CD4-positive, alpha-beta T cell treated with Interleukin-1 beta for 1 hour (primary cell): ENCODE data around the gene SLC25A41.
"Not testable (repeated sequence)": the region's sequence is repeated elsewhere in the genome, so short reads cannot be mapped to it uniquely, and the experiment has no call there.

Source experiments
- DNase-seq, 2 donors: peaks; one replicate each; pipeline ENCODE4 v3.0.0-alpha.2; 2020 to 2022

The SLC25A41 gene

DNA sequence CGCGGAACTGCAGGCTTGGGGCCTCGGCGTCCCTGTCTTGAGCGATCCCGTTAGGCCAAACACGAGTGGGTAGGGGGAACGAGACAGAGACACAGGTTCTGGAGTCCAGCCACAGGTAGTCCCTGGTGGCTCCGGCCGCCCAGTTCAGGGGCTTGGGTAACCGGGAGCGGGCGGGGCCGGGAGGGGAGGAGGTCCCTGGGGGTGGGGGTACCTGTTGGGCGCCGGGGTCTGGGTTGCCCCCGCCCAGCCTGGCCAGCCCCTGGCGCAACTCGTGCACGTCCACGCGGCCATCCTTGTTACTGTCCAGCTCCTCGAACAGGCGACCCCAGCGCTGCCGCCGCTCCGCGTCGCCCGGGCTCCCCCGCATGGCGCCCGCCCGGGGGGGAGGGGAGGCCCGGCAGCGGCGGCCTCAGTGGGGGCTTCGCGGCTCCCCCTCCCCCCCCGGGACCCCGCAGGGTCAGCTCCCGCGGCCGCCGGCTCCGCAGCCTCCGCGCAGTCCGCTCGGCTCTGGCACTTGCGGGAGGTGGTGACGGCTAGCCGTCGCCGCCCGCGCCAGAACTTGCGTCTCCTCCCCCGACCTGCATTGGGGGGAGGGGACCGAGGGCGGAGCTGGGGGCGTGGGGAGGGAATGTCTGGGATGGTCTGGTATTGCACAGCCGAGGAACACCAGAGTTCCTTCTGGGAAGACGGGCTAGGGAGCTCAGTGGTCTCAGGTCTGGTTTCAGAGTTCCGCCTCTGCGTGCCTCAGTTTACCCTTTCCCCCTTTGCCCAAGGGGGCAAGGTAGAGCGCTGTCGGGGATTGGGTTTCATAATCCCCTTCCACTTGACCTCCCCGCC lies 25.9 kb upstream of the SLC25A41 start, which contains the start of gene SLC25A23:
Gene SLC25A23 (minus strand): TSS at position 531 of the 837 bp plus-strand sequence. CDS start 164 bp downstream, at position 367.
- DNase-seq, result peak; percentile 61 to 65

DNA sequence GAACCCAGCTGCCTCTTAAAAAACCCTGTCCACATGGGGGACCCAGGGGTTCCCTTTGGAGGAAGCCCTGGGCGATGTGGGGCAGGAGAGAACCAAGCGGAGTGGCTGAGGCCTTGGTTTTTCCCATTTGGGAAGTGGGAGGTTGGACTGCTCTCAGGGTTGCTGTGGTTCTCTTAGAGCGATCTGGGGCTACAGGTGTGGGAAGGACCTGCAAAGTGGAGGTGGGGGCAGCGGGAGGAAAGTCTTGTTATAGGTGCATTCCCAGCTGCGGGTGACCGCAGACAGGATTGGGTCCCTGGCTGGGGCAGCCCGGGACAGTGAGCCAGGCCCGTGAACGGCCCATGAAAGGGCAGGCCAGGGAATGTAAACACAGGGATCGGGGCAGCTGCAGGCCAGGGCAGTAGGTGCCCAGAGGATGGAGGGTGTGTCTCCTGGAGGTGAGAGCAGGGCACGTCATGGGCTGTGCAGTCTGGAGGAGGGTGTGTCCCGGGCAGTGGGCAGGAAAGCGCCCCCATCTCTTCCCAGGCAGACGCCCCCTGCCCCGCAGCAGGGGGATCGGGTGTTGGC lies 25.2 kb upstream of the SLC25A41 start:
- no peak for DNase-seq

DNA sequence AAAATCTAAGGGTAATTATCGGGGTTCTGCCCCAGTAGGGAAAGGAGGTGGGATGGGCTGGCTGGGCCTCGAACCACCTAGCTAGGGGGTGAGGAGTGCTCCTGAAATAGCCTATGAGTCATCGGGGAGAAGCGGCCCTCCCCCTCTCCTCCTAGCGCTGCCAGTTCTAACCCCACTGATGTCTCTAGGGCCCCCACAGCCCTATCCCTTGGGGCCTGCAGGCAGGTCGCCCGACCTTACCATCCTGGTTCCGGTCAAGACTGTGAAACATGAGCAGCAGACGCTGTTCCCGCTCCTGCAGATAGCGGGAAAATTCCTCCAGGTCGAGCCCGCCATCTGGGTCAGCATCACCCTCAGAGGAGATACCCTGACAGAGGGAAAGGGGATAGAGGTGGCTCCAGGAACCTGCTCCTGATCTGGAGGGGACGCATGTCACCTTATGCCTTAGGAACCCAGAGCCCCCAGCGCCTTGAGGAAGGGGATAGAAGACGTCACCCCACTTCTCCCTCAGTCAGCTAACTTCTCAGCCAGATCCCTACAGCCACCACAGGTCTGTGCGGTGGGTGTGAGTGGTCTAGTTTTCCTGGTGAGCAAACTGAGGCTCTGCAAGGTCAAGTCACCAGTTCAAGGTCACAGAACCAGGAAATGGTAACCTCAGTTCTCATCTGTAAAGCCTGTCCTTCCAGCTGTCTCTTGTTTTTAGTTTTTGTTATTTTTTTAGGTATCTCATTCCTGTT lies 24.6 kb upstream of the SLC25A41 start:
- DNase-seq, result no peak

DNA sequence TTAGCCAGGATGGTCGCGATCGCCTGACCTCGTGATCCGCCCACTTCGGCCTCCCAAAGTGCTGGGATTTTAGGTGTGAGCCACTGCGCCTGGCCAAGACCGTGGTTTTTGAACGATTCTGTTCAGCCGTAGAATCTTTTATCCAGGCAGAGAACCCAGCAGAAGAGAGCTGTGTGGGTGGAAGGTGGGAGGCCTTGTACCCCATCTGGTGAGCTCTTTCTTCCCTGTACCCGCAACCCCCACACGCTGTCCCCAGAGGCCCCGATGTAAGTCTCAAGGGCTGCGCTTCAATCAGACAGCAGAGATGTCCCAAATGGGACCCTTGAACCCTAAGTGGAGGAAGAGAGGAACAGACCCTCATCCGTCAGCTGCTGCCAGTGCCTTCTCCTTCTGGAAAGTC lies 22.4 kb upstream of the SLC25A41 start:
- DNase-seq, result no peak

DNA sequence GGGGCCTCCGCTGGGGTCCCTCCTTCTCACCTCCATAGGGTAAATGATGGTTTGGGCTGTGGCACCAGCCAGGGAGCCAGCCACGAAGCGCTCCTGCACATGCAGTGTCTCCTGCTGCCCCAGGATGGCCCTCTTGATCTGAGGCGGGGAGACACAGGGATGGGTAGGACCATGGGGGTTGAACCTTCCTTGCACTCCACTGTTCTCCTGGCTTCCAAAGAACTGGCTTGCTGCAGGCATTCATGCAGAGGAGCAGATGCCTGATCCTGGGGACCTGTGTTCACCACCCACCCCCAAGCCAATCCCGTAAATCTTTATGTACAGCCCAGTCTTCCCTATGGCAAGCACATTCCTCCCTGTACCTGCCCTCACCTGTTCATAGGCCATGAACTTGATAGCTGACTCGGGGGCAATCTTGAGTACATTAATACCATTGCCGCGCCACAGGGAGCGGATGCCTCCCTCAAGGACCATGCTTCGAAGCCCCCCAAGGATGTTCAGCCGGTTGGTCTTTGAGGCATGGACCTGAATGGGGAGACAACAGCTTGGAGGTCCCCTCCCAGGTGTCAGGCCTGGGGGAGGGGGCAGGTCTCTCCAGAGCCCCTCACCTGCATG lies 20.5 kb upstream of the SLC25A41 start:
- DNase-seq, result no peak

DNA sequence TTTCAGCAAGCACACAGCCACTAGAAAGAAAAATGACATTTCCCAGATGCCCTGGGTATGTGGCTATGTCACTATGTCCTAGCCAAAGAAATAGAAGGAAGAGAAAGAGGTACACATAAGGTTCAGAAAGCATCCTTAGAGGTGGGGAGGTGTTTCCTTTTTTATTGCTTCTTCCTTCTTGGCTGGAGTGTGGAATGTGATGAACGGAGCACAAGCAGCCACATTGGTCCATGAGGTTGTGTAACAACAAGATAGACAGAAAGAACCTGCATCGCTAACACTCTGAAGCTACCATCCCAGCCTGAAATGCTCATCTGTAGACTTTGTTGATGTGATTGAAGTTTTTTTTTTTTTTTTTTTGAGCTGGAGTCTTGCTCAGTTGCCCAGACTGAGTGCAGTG lies 19.3 kb upstream of the SLC25A41 start:
- DNase-seq, result no peak

DNA sequence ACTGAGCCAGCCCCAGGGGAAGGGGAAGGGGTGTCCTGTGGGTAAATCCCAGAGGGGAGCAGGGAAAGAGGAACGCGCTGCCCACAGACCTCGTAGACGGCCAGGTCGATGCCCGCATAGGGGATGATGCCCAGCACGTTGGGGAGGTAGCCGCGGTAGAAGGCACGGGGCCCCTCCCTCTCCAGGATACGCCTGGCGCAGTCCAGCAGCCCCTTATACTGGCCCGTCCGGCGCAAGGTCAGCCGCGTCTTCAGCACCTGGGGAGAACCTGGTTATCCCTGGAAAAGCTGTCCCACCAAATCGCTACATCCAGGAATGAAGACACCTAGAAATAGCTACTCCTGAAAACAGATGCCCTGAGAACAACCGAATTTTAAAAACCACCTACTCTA lies 18.7 kb upstream of the SLC25A41 start:
- no peak for DNase-seq

DNA sequence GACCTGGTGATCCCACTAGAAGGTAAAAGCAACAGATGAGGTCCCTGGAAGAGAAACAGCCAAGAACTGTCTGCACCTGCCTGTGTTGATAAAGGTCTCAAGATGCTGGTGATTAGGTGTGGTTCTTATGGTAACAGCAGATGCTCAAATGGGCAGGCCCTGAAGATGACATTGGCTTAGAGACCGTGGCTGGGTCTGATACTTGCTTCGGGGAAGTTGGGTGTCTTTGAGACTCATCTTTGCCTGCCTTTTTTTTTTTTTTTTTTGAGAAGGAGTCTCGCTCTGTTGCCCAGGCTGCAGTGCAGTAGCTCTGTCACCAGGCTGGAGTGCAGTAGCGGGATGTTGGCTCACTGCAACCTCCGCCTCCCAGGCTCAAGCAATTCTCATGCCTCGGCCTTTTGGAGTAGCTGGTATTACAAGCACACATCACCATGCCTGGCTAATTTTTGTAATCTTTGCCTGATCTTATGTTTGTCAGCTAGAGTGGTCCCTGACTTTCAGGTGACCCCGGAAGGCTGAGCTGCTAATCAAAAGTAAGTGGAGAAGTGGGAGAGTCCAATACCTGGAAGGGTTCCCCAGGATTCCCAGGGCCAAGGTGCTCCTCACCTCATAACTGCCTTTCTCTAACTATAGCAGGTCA lies 18.1 kb upstream of the SLC25A41 start:
- DNase-seq, result no peak

DNA sequence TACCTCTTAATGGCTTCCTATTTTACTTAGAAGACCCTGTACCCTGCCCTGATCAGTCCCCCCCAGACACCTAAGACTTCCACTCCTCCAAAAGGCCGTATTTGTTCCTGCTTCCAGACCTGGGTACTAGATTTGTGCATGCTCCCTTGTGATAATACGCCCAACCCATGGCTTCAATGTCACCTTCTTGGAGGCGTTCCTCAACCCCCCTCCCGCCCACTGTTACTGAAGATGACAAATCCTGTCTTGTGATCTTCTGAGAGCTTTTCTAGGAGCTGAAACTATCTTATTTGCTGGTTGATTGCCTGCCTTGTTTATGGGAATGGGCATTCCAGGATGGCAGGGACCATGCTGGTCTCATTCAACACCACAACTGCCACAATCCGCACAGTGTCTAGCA lies 16.6 kb upstream of the SLC25A41 start:
- no peak for DNase-seq

DNA sequence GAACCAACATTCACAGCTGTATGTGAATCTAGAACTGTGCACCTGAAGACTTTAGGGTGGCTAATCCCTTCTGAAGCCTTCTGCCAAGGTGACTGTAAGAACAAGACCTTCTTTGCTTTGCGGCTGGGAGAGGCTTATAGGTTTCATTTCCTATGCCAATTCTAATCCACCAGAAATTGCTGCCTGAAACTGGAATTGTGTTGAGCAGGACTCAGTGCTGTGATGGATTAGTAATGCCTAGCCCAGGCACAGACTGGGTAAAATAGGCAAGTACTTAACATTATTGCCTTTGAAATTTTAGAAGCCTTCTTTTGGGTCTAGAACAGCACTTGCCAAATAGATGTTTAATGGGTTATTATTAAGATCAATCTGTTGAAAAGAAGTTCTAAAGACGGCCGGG lies 14.5 kb upstream of the SLC25A41 start:
- no peak for DNase-seq

DNA sequence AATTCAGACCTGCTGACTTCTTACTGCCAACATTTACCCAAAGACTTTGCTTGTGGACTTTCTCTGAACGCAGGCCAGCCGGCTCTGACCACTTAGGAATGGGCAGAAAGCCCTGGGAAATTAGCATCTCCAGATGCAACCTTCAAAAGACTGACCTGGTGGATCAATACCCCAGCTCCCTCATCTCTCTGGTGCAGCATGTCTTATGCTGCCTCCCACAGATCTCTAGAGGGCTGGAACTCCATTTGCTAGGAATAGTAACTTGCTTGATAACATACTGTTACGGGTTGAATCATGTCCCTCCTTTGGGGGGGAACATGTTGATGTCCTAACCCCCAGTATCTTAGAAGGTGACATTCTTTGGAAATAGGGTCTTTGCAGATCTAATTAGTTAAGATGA lies 12.9 kb upstream of the SLC25A41 start:
- DNase-seq, result no peak

DNA sequence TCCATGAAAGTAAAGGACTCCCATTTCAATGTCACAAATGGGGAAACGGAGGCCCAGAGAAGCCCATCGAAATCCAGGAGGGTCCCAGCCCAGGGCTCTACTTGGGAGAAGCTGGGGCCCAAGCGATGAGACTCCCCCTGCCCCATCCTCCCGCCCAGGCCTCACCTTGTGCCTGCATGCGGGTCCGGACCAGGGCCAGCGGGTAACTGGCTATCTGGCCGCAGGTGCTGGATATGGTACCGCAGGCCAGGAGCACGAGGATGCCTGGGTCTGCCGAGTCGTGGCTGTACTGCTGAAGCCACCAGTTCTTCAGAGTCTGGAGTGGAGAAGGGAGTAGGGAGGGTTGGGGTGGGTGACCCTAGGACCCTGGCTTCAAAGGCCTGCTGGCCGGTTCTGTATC lies 10.4 kb upstream of the SLC25A41 start:
- DNase-seq, result no peak

DNA sequence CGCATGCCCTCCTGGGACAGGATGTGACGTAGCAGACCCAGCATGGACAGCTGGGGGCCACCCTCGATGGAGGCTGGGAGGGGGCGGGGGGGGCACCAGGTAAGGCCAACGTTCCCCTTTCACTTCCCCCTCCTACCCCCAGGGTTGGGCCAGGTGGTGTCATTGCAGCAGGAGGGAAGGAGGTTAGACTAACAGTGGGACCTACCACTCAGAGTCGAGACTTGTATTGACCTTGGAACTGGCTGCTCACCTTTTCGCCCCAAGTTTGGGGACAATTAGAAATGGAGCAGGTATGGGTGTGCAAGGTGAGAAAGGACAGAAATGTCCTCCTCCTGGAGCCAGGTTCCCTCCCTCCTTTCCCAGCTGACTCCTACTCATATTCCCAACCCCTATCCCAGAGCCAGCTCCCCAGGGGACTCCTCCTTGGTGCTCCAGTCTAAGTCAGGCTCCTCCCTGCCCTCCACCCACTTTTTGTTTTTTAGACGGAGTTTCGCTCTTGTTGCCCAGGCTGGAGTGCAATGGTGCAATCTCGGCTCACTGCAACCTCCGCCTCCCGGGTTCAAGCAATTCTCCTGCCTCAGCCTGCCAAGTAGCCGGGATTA lies 8.6 kb upstream of the SLC25A41 start:
- no peak for DNase-seq

DNA sequence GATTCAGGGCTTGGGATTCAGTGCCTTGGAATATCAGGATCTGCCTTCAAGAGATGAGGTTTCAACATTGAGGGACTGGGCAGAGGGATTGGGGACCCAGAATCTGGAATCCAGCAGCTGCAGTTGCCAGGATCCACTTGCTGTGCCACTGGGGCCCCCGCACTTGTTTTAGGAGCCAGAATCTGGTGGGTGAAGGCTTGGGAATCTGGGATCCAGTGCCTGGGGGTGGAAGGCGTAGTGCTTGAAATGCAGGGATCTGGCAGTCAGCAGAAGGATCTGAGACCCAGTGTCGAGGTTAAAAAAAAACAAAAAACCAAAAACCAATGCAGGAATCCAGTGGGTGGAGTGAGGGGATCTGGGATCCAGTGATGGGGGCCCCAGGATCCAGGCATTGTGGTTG lies 7.3 kb upstream of the SLC25A41 start:
- DNase-seq, result no peak

DNA sequence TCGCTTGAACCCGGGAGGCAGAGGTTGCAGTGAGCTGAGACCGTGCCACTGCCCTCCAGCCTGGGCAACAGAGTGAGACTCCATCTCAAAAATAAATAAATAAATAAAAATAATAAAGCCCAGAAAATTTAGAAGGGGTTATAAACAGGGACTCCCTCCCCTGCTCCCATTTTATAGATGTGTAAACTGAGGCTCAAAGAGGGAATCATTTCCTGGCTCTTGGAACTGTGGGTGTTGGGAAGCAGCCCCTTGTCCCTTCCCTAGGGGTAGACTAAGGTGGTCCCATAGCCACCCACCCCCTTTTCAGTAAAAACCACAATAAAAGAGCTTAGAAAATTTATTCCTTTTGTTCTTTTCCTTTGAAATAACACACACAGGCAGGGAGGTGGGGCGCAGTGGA lies 6.2 kb upstream of the SLC25A41 start:
- DNase-seq, result no peak

DNA sequence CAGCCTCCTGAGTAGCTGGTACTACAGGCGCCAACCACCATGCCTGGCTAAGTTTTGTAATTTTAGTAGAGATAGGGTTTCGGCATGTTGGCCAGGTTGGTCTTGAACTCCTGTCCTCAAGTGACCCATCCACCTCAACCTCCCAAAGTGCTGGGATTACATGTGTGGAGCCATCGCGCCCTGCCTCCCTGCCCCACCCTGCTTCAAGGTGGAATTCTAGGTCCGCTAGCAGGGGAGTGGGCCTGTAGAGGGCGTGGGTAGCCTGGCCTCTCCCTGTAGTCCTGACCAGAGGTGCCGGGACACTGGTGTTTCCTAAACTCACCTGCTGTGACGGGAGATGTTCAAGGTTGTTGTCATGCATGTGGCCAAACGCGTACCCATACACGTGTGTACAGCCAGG lies 398 bp downstream of the SLC25A41 start:
- no peak for DNase-seq

DNA sequence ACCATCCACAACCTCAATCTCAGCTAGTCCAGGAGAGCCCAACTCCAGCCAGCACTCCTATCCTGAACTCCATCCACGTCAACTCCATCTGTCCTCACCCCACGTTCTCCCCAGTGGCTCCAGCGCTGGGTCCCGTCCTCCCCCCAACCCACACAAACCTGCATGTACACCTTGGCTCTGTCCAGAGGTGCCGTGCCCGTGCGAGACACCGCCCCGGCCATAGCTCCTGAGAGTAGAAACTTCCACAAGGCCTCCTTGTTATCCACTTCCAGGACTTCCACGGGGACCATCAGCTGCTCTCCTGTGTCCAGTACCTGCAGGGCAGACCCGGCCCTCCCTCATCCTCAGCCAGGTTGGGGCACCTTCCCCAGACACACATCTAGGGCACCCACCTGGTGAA lies 1.7 kb downstream of the SLC25A41 start:
- no peak for DNase-seq

DNA sequence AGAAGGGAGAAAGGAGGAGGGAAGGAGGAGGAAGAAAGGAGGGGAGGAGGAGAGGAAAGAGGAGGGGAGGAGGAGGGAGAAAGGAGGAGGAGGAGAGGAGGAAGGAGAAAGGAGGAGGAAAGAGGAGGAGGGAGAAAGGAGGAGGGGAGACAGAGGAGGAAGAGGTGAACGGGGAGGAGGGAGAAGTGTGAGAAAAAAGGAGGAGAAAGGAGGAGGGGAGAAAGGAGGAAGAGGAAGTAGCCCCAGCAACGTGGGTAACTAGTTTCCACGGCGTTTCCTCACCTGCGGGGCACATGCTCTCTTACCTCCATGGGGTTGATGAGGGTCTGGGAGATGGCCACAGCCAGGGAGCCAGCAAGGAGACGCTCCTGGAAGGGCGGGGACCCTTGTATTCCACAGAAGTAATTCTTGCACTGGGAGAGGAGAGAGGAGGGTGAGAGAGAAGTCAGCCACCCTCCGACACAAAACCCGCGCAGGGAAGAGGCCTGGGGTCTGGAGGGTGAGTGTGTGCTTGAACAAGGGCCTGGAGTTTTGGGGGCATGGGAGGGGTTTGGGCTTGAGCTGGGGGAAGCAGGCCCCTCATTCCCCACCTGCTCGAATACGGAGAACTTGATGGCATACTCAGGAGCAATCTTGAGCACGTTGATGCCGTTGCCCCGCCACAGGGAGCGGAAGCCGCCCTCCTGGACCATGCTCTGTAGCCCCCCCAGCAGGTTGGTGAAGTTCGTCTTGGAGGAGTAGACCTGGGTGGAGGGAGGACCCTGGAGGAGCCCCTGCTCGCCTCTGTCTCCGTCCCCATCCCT lies 3.9 kb downstream of the SLC25A41 start:
- DNase-seq, result no peak

DNA sequence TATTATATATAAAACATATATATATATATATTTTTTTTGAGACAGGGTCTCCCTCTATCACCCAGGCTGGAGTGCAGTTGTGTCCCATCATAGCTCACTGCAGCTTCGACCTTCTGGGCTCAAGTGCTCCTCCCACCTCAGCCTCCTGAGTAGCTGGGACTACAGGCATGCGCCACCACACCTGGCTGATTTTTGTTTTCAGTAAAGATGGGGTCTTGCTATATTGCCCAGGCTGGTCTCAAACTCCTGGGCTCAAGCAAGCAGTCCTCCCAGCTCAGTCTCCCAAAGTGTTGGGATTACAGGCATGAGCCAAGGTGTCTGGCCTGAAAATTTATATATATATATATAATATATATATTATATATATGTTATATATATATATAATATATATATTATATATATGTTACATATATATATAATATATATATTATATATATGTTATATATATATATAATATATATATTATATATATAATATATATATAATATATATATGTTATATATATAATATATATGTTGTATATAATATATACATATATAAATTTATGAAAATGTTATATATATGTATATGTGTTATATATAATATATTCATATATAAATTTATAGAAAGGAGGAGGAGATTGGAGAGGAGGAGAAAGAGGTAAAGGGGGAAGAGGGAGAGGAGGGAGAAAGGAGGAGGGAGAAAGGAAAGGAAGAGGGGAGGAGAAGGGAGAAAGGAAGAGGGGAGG lies 4.7 kb downstream of the SLC25A41 start:
- DNase-seq, result not testable (repeated sequence)

DNA sequence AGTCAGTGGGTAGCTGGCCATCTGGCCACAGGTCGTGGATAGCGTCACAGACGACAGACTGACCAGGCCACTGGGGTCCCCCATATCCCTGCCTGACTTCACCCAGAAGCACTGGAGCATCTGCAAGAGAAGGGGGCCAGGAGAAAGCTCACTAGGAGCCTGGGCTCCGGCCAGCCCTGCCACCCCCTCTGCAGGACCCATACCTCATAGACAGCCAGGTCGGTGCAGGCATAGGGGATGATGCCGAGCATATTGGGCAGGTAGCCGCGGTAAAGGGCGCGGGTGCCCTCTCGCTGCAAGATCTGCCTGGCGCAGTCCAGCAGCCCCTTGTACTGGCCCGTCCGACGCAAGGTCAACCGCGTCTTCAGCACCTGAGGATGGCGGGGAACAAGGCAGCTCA lies 6.4 kb downstream of the SLC25A41 start:
- DNase-seq, result no peak
